ENCODE measurements around the gene C1orf56.
A peak's percentile ranks its signal among the peaks of the same experiment; 100 is the strongest.

C1orf56 gene

GRCh38 chr1:151047591-151047924, at the start of gene C1orf56:
C1orf56 (plus strand) TSS chr1:151047751; CDS start chr1:151047848, 97 bp downstream.
- ATAC-seq (replicated peaks; ENCODE audit: extremely low read depth, poor library complexity, severe bottlenecking) (peak; percentile 55), DNase-seq (ENCODE audit: low spot score in 2 of 2) (no peak)
- Mint-ChIP-seq H3K27me3 (no peaks in the 10 kb centered on the region), H3K27ac (ENCODE audit: low read depth) (peak within 1 kb of the TSS; percentile 91), H3K9me3 (no peaks in the 10 kb centered on the region), H3K4me1 (peaks cover 58% of the 10 kb centered on the region), H3K36me3 (ENCODE audit: insufficient read depth) (peaks cover 15% of the 10 kb centered on the region), H3K4me3 (peak within 1 kb of the TSS; percentile 89)

- Mint-ChIP-seq H3K4me3 (no peak overlapping the region), H3K4me1 (peaks cover 7% of the 10 kb centered on the region)
- no peak for ATAC-seq (replicated peaks; ENCODE audit: extremely low read depth, poor library complexity, severe bottlenecking)
Observed at GRCh38 chr1:150997949-150998348, 49.6 kb upstream of the C1orf56 start.

GRCh38 chr1:150999051-150999674, 48.4 kb upstream of the C1orf56 start:
- no peaks in the 10 kb centered on the region for H3K9me3 Mint-ChIP-seq
- no peak for ATAC-seq (replicated peaks; ENCODE audit: extremely low read depth, poor library complexity, severe bottlenecking)
- DNase-seq (ENCODE audit: low spot score in 2 of 2), result no peak

More at GRCh38 chr1:150997949-150998348, 49.6 kb upstream of the C1orf56 start:
- Mint-ChIP-seq H3K27me3 (peaks cover 10% of the 10 kb centered on the region), H3K27ac (ENCODE audit: low read depth) (no peak overlapping the region), H3K36me3 (ENCODE audit: insufficient read depth) (peaks cover 5% of the 10 kb centered on the region), H3K9me3 (no peaks in the 10 kb centered on the region)
- DNase-seq (ENCODE audit: low spot score in 2 of 2), result no peak

GRCh38 chr1:150999926-151000325, 47.6 kb upstream of the C1orf56 start:
- peaks cover 5% of the 10 kb centered on the region for H3K36me3 Mint-ChIP-seq (ENCODE audit: insufficient read depth)
- H3K4me3 Mint-ChIP-seq, result no peak overlapping the region
- no peak for ATAC-seq (replicated peaks; ENCODE audit: extremely low read depth, poor library complexity, severe bottlenecking)
- no peak overlapping the region for H3K27ac Mint-ChIP-seq (ENCODE audit: low read depth)
- H3K27me3 Mint-ChIP-seq, result peaks cover 10% of the 10 kb centered on the region
- no peaks in the 10 kb centered on the region for H3K9me3 Mint-ChIP-seq
- DNase-seq (ENCODE audit: low spot score in 2 of 2), result no peak
- peaks cover 9% of the 10 kb centered on the region for H3K4me1 Mint-ChIP-seq

More at GRCh38 chr1:150999051-150999674, 48.4 kb upstream of the C1orf56 start:
- H3K36me3 Mint-ChIP-seq (ENCODE audit: insufficient read depth), result peaks cover 5% of the 10 kb centered on the region
- H3K27me3 Mint-ChIP-seq, result peaks cover 10% of the 10 kb centered on the region
- no peak overlapping the region for H3K27ac Mint-ChIP-seq (ENCODE audit: low read depth)
- H3K4me1 Mint-ChIP-seq, result peaks cover 9% of the 10 kb centered on the region
- no peak overlapping the region for H3K4me3 Mint-ChIP-seq

GRCh38 chr1:151000408-151000807, 47.1 kb upstream of the C1orf56 start:
- no peak for DNase-seq (ENCODE audit: low spot score in 2 of 2)
- Mint-ChIP-seq H3K4me3 (no peak overlapping the region), H3K27ac (ENCODE audit: low read depth) (no peak overlapping the region), H3K27me3 (peaks cover 10% of the 10 kb centered on the region), H3K9me3 (no peaks in the 10 kb centered on the region), H3K36me3 (ENCODE audit: insufficient read depth) (peaks cover 5% of the 10 kb centered on the region), H3K4me1 (peaks cover 11% of the 10 kb centered on the region)
- no peak for ATAC-seq (replicated peaks; ENCODE audit: extremely low read depth, poor library complexity, severe bottlenecking)

- peaks cover 10% of the 10 kb centered on the region for H3K27me3 Mint-ChIP-seq
- no peaks in the 10 kb centered on the region for H3K9me3 Mint-ChIP-seq
- peaks cover 23% of the 10 kb centered on the region for H3K4me1 Mint-ChIP-seq
- H3K36me3 Mint-ChIP-seq (ENCODE audit: insufficient read depth), result peaks cover 6% of the 10 kb centered on the region
- no peak for ATAC-seq (replicated peaks; ENCODE audit: extremely low read depth, poor library complexity, severe bottlenecking)
- no peak for DNase-seq (ENCODE audit: low spot score in 2 of 2)
- H3K4me3 Mint-ChIP-seq, result no peak overlapping the region
- no peak overlapping the region for H3K27ac Mint-ChIP-seq (ENCODE audit: low read depth)
Observed at GRCh38 chr1:151001602-151002001, 45.9 kb upstream of the C1orf56 start.

GRCh38 chr1:151002051-151002450, 45.5 kb upstream of the C1orf56 start:
- no peak overlapping the region for H3K4me3 Mint-ChIP-seq
- peaks cover 10% of the 10 kb centered on the region for H3K27me3 Mint-ChIP-seq
- DNase-seq (ENCODE audit: low spot score in 2 of 2) (no peak), ATAC-seq (replicated peaks; ENCODE audit: extremely low read depth, poor library complexity, severe bottlenecking) (no peak)
- no peaks in the 10 kb centered on the region for H3K9me3 Mint-ChIP-seq
- peaks cover 6% of the 10 kb centered on the region for H3K36me3 Mint-ChIP-seq (ENCODE audit: insufficient read depth)
- peaks cover 27% of the 10 kb centered on the region for H3K4me1 Mint-ChIP-seq
- H3K27ac Mint-ChIP-seq (ENCODE audit: low read depth), result no peak overlapping the region

GRCh38 chr1:151002611-151003010, 44.9 kb upstream of the C1orf56 start:
- DNase-seq (ENCODE audit: low spot score in 2 of 2), result no peak
- no peak for ATAC-seq (replicated peaks; ENCODE audit: extremely low read depth, poor library complexity, severe bottlenecking)
- Mint-ChIP-seq H3K9me3 (no peaks in the 10 kb centered on the region), H3K4me1 (peaks cover 33% of the 10 kb centered on the region), H3K4me3 (no peak overlapping the region), H3K27ac (ENCODE audit: low read depth) (no peak overlapping the region), H3K36me3 (ENCODE audit: insufficient read depth) (peaks cover 5% of the 10 kb centered on the region), H3K27me3 (peaks cover 10% of the 10 kb centered on the region)

GRCh38 chr1:151003180-151003579, 44.4 kb upstream of the C1orf56 start:
- H3K4me1 Mint-ChIP-seq, result peaks cover 37% of the 10 kb centered on the region
- no peak for DNase-seq (ENCODE audit: low spot score in 2 of 2)

GRCh38 chr1:151005729-151006319, 41.7 kb upstream of the C1orf56 start:
- peaks cover 2% of the 10 kb centered on the region for H3K27me3 Mint-ChIP-seq
- DNase-seq (ENCODE audit: low spot score in 2 of 2) (no peak), ATAC-seq (replicated peaks; ENCODE audit: extremely low read depth, poor library complexity, severe bottlenecking) (no peak)
- H3K27ac Mint-ChIP-seq (ENCODE audit: low read depth), result peak overlapping the region; percentile 97
- peaks cover 15% of the 10 kb centered on the region for H3K36me3 Mint-ChIP-seq (ENCODE audit: insufficient read depth)
- peaks cover 54% of the 10 kb centered on the region for H3K4me1 Mint-ChIP-seq
- no peaks in the 10 kb centered on the region for H3K9me3 Mint-ChIP-seq
- peak overlapping the region; percentile 93 for H3K4me3 Mint-ChIP-seq

More at GRCh38 chr1:151003180-151003579, 44.4 kb upstream of the C1orf56 start:
- H3K4me3 Mint-ChIP-seq, result no peak overlapping the region
- no peak for ATAC-seq (replicated peaks; ENCODE audit: extremely low read depth, poor library complexity, severe bottlenecking)
- no peaks in the 10 kb centered on the region for H3K9me3 Mint-ChIP-seq
- H3K27ac Mint-ChIP-seq (ENCODE audit: low read depth), result peak overlapping the region; percentile 13
- H3K27me3 Mint-ChIP-seq, result peaks cover 10% of the 10 kb centered on the region
- peaks cover 10% of the 10 kb centered on the region for H3K36me3 Mint-ChIP-seq (ENCODE audit: insufficient read depth)

- H3K4me1 Mint-ChIP-seq, result peaks cover 59% of the 10 kb centered on the region
- H3K36me3 Mint-ChIP-seq (ENCODE audit: insufficient read depth), result peaks cover 15% of the 10 kb centered on the region
- peak within 1 kb of the TSS; percentile 93 for H3K4me3 Mint-ChIP-seq
- peak within 1 kb of the TSS; percentile 97 for H3K27ac Mint-ChIP-seq (ENCODE audit: low read depth)
- ATAC-seq (replicated peaks; ENCODE audit: extremely low read depth, poor library complexity, severe bottlenecking) (no peak), DNase-seq (ENCODE audit: low spot score in 2 of 2) (no peak)
- H3K9me3 Mint-ChIP-seq, result no peaks in the 10 kb centered on the region
- no peaks in the 10 kb centered on the region for H3K27me3 Mint-ChIP-seq
Observed at GRCh38 chr1:151006327-151007052, 41.1 kb upstream of the C1orf56 start, which contains the start of gene MINDY1. MINDY1 (minus strand) TSS chr1:151006902; CDS start chr1:151002617, 4,285 bp downstream.

- Mint-ChIP-seq H3K9me3 (no peaks in the 10 kb centered on the region), H3K27ac (ENCODE audit: low read depth) (peak overlapping the region; percentile 97), H3K36me3 (ENCODE audit: insufficient read depth) (peaks cover 15% of the 10 kb centered on the region), H3K27me3 (no peaks in the 10 kb centered on the region), H3K4me1 (peaks cover 61% of the 10 kb centered on the region), H3K4me3 (peak overlapping the region; percentile 93)
- ATAC-seq (replicated peaks; ENCODE audit: extremely low read depth, poor library complexity, severe bottlenecking) (no peak), DNase-seq (ENCODE audit: low spot score in 2 of 2) (no peak)
Observed at GRCh38 chr1:151007853-151008243, 39.7 kb upstream of the C1orf56 start.

All from central memory CD8-positive, alpha-beta T cell (primary cell).